HepG2 (cell line): ENCODE measurements around the gene CAMTA1. TPM values are rescaled to one million over a fixed set of nuclear protein-coding genes. Genes with fewer than 3 reads are reported as not detected.

ENCODE experiments used
- ATAC-seq: fragments of 200-7000 bp; cut with Tn5 transposase; 3 replicates; pipeline ENCODE4 v1.9.1; 2020; ENCODE audit warnings: mild to moderate bottlenecking, moderate library complexity
- BruUV-seq: library from RNA; stranded (reverse); fragments of 400-500 nt; replicated peaks from 2 replicates; lab custom pipeline; 2021; lab: Mats Ljungman, UMichigan
- CTCF ChIA-PET: fragments of 300-600 bp; formaldehyde crosslinking; extraction: SDS; loops from one replicate; lab custom pipeline; 2021; ENCODE audit warnings: low total read pairs, inconsistent platforms, low intra/inter-chr PET ratio; lab: Yijun Ruan, JAX
- POLR2A ChIA-PET: fragments of 350-600 bp; sonication (Branson Sonifier 250); formaldehyde crosslinking; loops from one replicate; lab custom pipeline; 2020; ENCODE audit warnings: antibody characterized with exemption, inconsistent platforms; lab: Yijun Ruan, JAX
- DNase-seq: peaks from one replicate; pipeline ENCODE4 v3.0.0-alpha.2; 2015; ENCODE audit warnings: low spot score
- FAIRE-seq: peaks from 3 replicates; lab custom pipeline; 2011; peaks lifted over from hg19 to GRCh38; lab: Jason Lieb, UNC
- H2AFZ ChIP-seq: one replicate; pipeline ENCODE4 v1.6.1; 2011; ENCODE audit warnings: low read length, inconsistent platforms
- H3K27ac ChIP-seq: fragments of 300-600 bp; 3 replicates; pipeline ENCODE4 v1.8.0; 2011; ENCODE audit warnings: mixed run types, mild to moderate bottlenecking, mixed read lengths, low read length, inconsistent platforms; ENCODE audit not compliant: insufficient read depth; ENCODE audit errors: extremely low read length
- H3K27me3 ChIP-seq, 2 experiments: fragments of 200-600 bp in 1 of 2; 2 replicates in 1 of 2; 3 replicates in 1 of 2; pipeline versions ENCODE4 v1.6.0 to v1.8.0; 2011; ENCODE audit warnings: low read length in 2 of 2, mild to moderate bottlenecking in 2 of 2, moderate library complexity in 2 of 2, inconsistent platforms in 1 of 2; ENCODE audit not compliant: insufficient read depth in 2 of 2, control insufficient read depth in 1 of 2
- H3K36me3 ChIP-seq, 2 experiments: fragments of 200-600 bp in 1 of 2; replicated peaks in 1 of 2; 2 replicates in 1 of 2; 3 replicates in 1 of 2; pipeline versions ENCODE4 v1.5.1 to v1.8.0; 2011; ENCODE audit warnings: low read length in 2 of 2, inconsistent platforms in 1 of 2; ENCODE audit not compliant: insufficient read depth in 2 of 2, control insufficient read depth in 1 of 2
- H3K4me1 ChIP-seq: 2 replicates; pipeline ENCODE4 v1.5.1; 2012; ENCODE audit warnings: low read length, inconsistent platforms; ENCODE audit not compliant: insufficient read depth
- H3K4me2 ChIP-seq: 2 replicates; pipeline ENCODE4 v1.6.0; 2011; ENCODE audit warnings: low read depth, low read length, inconsistent platforms
- H3K4me3 ChIP-seq, 3 experiments: fragments of 200-600 bp in 1 of 3; sonication (generic), shearing (Covaris generic) in 1 of 3; replicated peaks in 1 of 3; 2 replicates each; pipeline ENCODE4 v1.5.1; 2011 to 2016; ENCODE audit warnings: low read length in 3 of 3, inconsistent platforms in 2 of 3, low read depth in 2 of 3, mild to moderate bottlenecking in 2 of 3, control low read depth in 1 of 3, mixed read lengths in 1 of 3; ENCODE audit not compliant: insufficient read depth in 1 of 3
- H3K79me2 ChIP-seq: one replicate; pipeline ENCODE4 v1.6.1; 2011; ENCODE audit warnings: low read length, inconsistent platforms; ENCODE audit not compliant: insufficient read depth
- H3K9ac ChIP-seq: 2 replicates; pipeline ENCODE4 v1.6.0; 2011; ENCODE audit warnings: mild to moderate bottlenecking, low read depth, low read length, inconsistent platforms; ENCODE audit not compliant: insufficient read depth
- H3K9me3 ChIP-seq: 2 replicates; pipeline ENCODE4 v1.5.1; 2012; ENCODE audit warnings: mild to moderate bottlenecking, low read length
- H4K20me1 ChIP-seq: 2 replicates; pipeline ENCODE4 v1.6.0; 2011; ENCODE audit warnings: inconsistent platforms, mild to moderate bottlenecking, low read length, moderate library complexity; ENCODE audit not compliant: insufficient read depth
- STAG1 ChIP-seq: sonication (generic); formaldehyde crosslinking; IDR thresholded peaks from 2 replicates; pipeline ENCODE4 v1.4.0; 2020; ENCODE audit warnings: missing genetic modification reagents
- WGBS: methylation state at CpG from one replicate; pipeline ENCODE4 v1.1.6; 2017; ENCODE audit warnings: low lambda C conversion rate; 5-methylcytosine and 5-hydroxymethylcytosine counted together
- in situ Hi-C: cut with HindIII; loops from 2 replicates; pipeline ENCODE4 v1.10.0; 2017; ENCODE audit warnings: low pct_unique_long_range_greater_than_20kb; ENCODE audit not compliant: extremely low pct_ligation_motif_present
- intact Hi-C: fragments of 100-400 bp; cut with micrococcal nuclease; formaldehyde crosslinking; loops from one replicate; pipeline ENCODE4 v1.10.0; 2022; ENCODE audit not compliant: unreplicated experiment
- polyA plus RNA-seq, 8 experiments: library from polyadenylated mRNA; depleted of rRNA in 3 of 8; stranded (reverse) in 7 of 8; unstranded in 1 of 8; fragments of >200 nt; fragmentation: Illumina TruSeq in 4 of 8; extraction: Trizol in 4 of 8; gene quantifications; 2 replicates each; pipeline versions ENCODE4 v1.2.1 to v1.2.3, GENCODE V29; 2011 to 2016; ENCODE audit warnings: low read depth in 4 of 8, missing spikeins in 1 of 8, mixed read lengths in 1 of 8; ENCODE audit not compliant: insufficient read depth in 1 of 8
- total RNA-seq, 5 experiments: library from RNA; depleted of rRNA; stranded (reverse); fragments of >200 nt; fragmentation: Illumina TruSeq; extraction: Trizol; gene quantifications; 2 replicates each; pipeline ENCODE4 v1.2.3, GENCODE V29; 2016; ENCODE audit warnings: low read depth in 1 of 5
- TF ChIP-seq, protein P1 (sequence below): sonication (generic); formaldehyde crosslinking; IDR thresholded peaks from 2 replicates; pipeline ENCODE4 v1.4.0; 2020; ENCODE audit warnings: missing genetic modification reagents, mild to moderate bottlenecking, borderline replicate concordance
- TF ChIP-seq, protein P2 (sequence below): sonication (generic); formaldehyde crosslinking; IDR thresholded peaks from 2 replicates; pipeline ENCODE4 v1.4.0; 2020; ENCODE audit warnings: missing genetic modification reagents

CAMTA1 gene
- total and polyA plus RNA-seq, 2 of the 13 experiments (the other 11 are each of a cell fraction or from before 2014, with no cell fraction given), result 25.0 to 36.4 TPM

DNA sequence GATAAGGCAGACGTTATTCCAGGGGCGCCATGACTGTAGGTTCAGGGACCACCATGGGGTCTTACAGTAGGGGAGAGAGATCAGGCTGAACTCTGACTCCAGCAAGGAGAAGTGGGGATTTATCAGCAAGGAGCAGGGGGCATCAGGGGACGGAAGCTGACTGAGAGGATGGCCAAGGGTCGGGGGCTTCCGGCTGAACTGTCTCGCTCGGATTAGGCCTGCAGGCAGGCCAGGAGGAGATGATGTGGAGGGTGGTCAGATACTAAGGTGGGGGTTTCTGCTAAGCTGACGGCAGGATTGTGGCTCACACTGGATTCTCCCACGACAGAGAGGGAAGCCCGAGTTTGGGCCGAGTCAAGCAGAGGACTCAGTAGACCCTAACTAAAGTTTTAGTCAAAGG is 798.9 kb downstream of the CAMTA1 start:
- Histone ChIP-seq H2AFZ (no peak overlapping the region), H3K27me3 (peaks cover 4 to 41% of the 10 kb centered on the region in 2 experiments; a peak in 4 of 5 replicates), H3K79me2 (no peaks in the 10 kb centered on the region), H3K4me1 (no peaks in the 10 kb centered on the region), H3K27ac (no peak overlapping the region), H3K4me2 (no peak overlapping the region), H3K4me3 (no peak overlapping the region), H3K9ac (no peak overlapping the region), H3K9me3 (no peaks in the 10 kb centered on the region), H4K20me1 (no peaks in the 10 kb centered on the region), H3K36me3 (no peaks in the 10 kb centered on the region)
- DNase-seq (no peak), ATAC-seq (no peak), FAIRE-seq (no peak)
- CTCF ChIA-PET, result no interaction called here
- in situ Hi-C loops (no loop called here), intact Hi-C loops (no loop called here)
- POLR2A ChIA-PET, result no interaction called here
- BruUV-seq, result no TSS peak
- 20% methylated on average over 9 of the region's 11 CpGs for WGBS
- no peak for TF ChIP-seq STAG1 (CRISPR knock-in tag)
- TF ChIP-seq, protein P1, sequence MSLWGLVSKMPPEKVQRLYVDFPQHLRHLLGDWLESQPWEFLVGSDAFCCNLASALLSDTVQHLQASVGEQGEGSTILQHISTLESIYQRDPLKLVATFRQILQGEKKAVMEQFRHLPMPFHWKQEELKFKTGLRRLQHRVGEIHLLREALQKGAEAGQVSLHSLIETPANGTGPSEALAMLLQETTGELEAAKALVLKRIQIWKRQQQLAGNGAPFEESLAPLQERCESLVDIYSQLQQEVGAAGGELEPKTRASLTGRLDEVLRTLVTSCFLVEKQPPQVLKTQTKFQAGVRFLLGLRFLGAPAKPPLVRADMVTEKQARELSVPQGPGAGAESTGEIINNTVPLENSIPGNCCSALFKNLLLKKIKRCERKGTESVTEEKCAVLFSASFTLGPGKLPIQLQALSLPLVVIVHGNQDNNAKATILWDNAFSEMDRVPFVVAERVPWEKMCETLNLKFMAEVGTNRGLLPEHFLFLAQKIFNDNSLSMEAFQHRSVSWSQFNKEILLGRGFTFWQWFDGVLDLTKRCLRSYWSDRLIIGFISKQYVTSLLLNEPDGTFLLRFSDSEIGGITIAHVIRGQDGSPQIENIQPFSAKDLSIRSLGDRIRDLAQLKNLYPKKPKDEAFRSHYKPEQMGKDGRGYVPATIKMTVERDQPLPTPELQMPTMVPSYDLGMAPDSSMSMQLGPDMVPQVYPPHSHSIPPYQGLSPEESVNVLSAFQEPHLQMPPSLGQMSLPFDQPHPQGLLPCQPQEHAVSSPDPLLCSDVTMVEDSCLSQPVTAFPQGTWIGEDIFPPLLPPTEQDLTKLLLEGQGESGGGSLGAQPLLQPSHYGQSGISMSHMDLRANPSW (CRISPR knock-in tag), result no peak
- TF ChIP-seq, protein P2, sequence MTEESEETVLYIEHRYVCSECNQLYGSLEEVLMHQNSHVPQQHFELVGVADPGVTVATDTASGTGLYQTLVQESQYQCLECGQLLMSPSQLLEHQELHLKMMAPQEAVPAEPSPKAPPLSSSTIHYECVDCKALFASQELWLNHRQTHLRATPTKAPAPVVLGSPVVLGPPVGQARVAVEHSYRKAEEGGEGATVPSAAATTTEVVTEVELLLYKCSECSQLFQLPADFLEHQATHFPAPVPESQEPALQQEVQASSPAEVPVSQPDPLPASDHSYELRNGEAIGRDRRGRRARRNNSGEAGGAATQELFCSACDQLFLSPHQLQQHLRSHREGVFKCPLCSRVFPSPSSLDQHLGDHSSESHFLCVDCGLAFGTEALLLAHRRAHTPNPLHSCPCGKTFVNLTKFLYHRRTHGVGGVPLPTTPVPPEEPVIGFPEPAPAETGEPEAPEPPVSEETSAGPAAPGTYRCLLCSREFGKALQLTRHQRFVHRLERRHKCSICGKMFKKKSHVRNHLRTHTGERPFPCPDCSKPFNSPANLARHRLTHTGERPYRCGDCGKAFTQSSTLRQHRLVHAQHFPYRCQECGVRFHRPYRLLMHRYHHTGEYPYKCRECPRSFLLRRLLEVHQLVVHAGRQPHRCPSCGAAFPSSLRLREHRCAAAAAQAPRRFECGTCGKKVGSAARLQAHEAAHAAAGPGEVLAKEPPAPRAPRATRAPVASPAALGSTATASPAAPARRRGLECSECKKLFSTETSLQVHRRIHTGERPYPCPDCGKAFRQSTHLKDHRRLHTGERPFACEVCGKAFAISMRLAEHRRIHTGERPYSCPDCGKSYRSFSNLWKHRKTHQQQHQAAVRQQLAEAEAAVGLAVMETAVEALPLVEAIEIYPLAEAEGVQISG (CRISPR knock-in tag), result no peak
